PC-9 (cell line): Measurements from ENCODE around the gene MYO5B.

Source experiments
- EZH2 ChIP-seq: fragments of 200-600 bp; sonication (generic); IDR thresholded peaks from 2 replicates; pipeline ENCODE4 v1.8.0; 2017; ENCODE audit warnings: antibody characterized with exemption, low read depth
- TF ChIP-seq, protein P1 (sequence below): fragments of 200-600 bp; sonication (generic); conservative IDR thresholded peaks from 2 replicates; pipeline ENCODE4 v1.6.1; 2017; ENCODE audit warnings: mixed run types, antibody characterized with exemption, mild to moderate bottlenecking, moderate library complexity

GRCh38 chr18:50011813-50012435 lies 183.0 kb downstream of the MYO5B start:
- TF ChIP-seq, protein P1, sequence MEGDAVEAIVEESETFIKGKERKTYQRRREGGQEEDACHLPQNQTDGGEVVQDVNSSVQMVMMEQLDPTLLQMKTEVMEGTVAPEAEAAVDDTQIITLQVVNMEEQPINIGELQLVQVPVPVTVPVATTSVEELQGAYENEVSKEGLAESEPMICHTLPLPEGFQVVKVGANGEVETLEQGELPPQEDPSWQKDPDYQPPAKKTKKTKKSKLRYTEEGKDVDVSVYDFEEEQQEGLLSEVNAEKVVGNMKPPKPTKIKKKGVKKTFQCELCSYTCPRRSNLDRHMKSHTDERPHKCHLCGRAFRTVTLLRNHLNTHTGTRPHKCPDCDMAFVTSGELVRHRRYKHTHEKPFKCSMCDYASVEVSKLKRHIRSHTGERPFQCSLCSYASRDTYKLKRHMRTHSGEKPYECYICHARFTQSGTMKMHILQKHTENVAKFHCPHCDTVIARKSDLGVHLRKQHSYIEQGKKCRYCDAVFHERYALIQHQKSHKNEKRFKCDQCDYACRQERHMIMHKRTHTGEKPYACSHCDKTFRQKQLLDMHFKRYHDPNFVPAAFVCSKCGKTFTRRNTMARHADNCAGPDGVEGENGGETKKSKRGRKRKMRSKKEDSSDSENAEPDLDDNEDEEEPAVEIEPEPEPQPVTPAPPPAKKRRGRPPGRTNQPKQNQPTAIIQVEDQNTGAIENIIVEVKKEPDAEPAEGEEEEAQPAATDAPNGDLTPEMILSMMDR, result no peak
- no peak for TF ChIP-seq EZH2
